Loucy (cell line): ENCODE results near the gene TRAFD1.

Experiments
- H2AFZ ChIP-seq: fragments of 200-600 bp; sonication (generic); 2 replicates; pipeline ENCODE4 v1.6.0; 2016; ENCODE audit warnings: antibody characterized with exemption, mild to moderate bottlenecking, low read length, moderate library complexity
- H3F3A ChIP-seq: fragments of 200-600 bp; 2 replicates; pipeline ENCODE4 v1.6.0; 2016; ENCODE audit warnings: antibody characterized with exemption, low read depth, mild to moderate bottlenecking
- H3K27me3 ChIP-seq: fragments of 200-600 bp; sonication (generic); 2 replicates; pipeline ENCODE4 v1.6.1; 2014; ENCODE audit warnings: low read length, mild to moderate bottlenecking; ENCODE audit not compliant: insufficient read depth, poor library complexity, severe bottlenecking
- H3K36me3 ChIP-seq: fragments of 200-600 bp; sonication (generic); 2 replicates; pipeline ENCODE4 v1.6.1; 2016; ENCODE audit warnings: low read length; ENCODE audit not compliant: insufficient read depth
- H3K4me1 ChIP-seq: fragments of 200-600 bp; sonication (generic); 2 replicates; pipeline ENCODE4 v1.5.1; 2014; ENCODE audit warnings: low read length, mild to moderate bottlenecking; ENCODE audit not compliant: insufficient read depth, poor library complexity, severe bottlenecking
- H3K4me2 ChIP-seq: fragments of 200-600 bp; sonication (generic); 2 replicates; pipeline ENCODE4 v1.6.0; 2014; ENCODE audit warnings: antibody characterized with exemption, low read length, low read depth, mild to moderate bottlenecking; ENCODE audit not compliant: poor library complexity, severe bottlenecking
- H3K4me3 ChIP-seq: fragments of 200-600 bp; sonication (generic); 2 replicates; pipeline ENCODE4 v1.5.1; 2014; ENCODE audit warnings: low read length, mild to moderate bottlenecking, mixed read lengths; ENCODE audit not compliant: poor library complexity, severe bottlenecking
- H3K79me2 ChIP-seq: fragments of 200-600 bp; sonication (generic); 2 replicates; pipeline ENCODE4 v1.6.1; 2014; ENCODE audit warnings: low read length; ENCODE audit not compliant: insufficient read depth
- H3K9ac ChIP-seq: fragments of 200-600 bp; sonication (generic); 2 replicates; pipeline ENCODE4 v1.6.0; 2014; ENCODE audit warnings: mild to moderate bottlenecking, low read depth, low read length, moderate library complexity; ENCODE audit not compliant: poor library complexity, severe bottlenecking
- H3K9me2 ChIP-seq: fragments of 200-600 bp; sonication (generic); replicated peaks from 2 replicates; pipeline ENCODE4 v1.6.1; 2016; ENCODE audit warnings: low read depth, low read length, mixed read lengths
- H3K9me3 ChIP-seq: fragments of 200-600 bp; sonication (generic); 2 replicates; pipeline ENCODE4 v1.6.1; 2014; ENCODE audit warnings: mild to moderate bottlenecking, antibody characterized with exemption, low read length, low read depth; ENCODE audit not compliant: insufficient read depth
- H4K20me1 ChIP-seq: fragments of 200-600 bp; sonication (generic); 2 replicates; pipeline ENCODE4 v1.6.0; 2014; ENCODE audit warnings: antibody characterized with exemption, low read length, mild to moderate bottlenecking; ENCODE audit not compliant: insufficient read depth, poor library complexity, severe bottlenecking
- CTCF ChIP-seq: fragments of 200-600 bp; sonication (generic); conservative IDR thresholded peaks from 2 replicates; pipeline ENCODE4 v1.5.1; 2014; ENCODE audit warnings: mild to moderate bottlenecking, antibody characterized with exemption, low read length
- EZH2phosphoT487 ChIP-seq: fragments of 200-600 bp; IDR thresholded peaks from 2 replicates; pipeline ENCODE4 v1.6.1; 2018; ENCODE audit warnings: antibody characterized with exemption, mild to moderate bottlenecking, moderate library complexity, borderline replicate concordance

TRAFD1 gene

GRCh38 chr12:112163056-112163455 is 37.7 kb downstream of the TRAFD1 start:
- no peak overlapping the region for H3K4me3 ChIP-seq
- no peaks in the 10 kb centered on the region for H3K79me2 ChIP-seq
- no peaks in the 10 kb centered on the region for H3F3A ChIP-seq
- H3K36me3 ChIP-seq: peaks cover 18% of the 10 kb centered on the region; the same call in 1 of the 2 replicates
- H3K4me1 ChIP-seq: no peaks in the 10 kb centered on the region
- no peaks in the 10 kb centered on the region for H3K27me3 ChIP-seq
- no peak overlapping the region for H3K4me2 ChIP-seq
- no peaks in the 10 kb centered on the region for H3K9me3 ChIP-seq
- H3K9me2 ChIP-seq: no peaks in the 10 kb centered on the region
- H2AFZ ChIP-seq: no peak overlapping the region
- no peaks in the 10 kb centered on the region for H4K20me1 ChIP-seq
- no peak overlapping the region for H3K9ac ChIP-seq
- TF ChIP-seq EZH2phosphoT487 (no peak), CTCF (no peak)

- Histone ChIP-seq H3K36me3 (peaks cover 19% of the 10 kb centered on the region; the same call in 1 of the 2 replicates), H2AFZ (no peak overlapping the region), H3K9me2 (no peaks in the 10 kb centered on the region), H3K27me3 (no peaks in the 10 kb centered on the region), H3K4me1 (no peaks in the 10 kb centered on the region), H3F3A (no peaks in the 10 kb centered on the region), H3K9ac (no peak overlapping the region), H3K9me3 (no peaks in the 10 kb centered on the region), H3K4me2 (no peak overlapping the region), H3K79me2 (no peaks in the 10 kb centered on the region), H3K4me3 (no peak overlapping the region), H4K20me1 (no peaks in the 10 kb centered on the region)
- TF ChIP-seq CTCF (no peak), EZH2phosphoT487 (no peak)
These were observed 38.2 kb downstream of the TRAFD1 start for GRCh38 chr12:112163471-112163991.

- TF ChIP-seq CTCF (no peak), EZH2phosphoT487 (no peak)
- no peak overlapping the region for H3K4me3 ChIP-seq
- H3K27me3 ChIP-seq: no peaks in the 10 kb centered on the region
- H3K9ac ChIP-seq: no peak overlapping the region
- no peak overlapping the region for H3K4me2 ChIP-seq
- peaks cover 21% of the 10 kb centered on the region; the same call in 1 of the 2 replicates for H3K36me3 ChIP-seq
- H3K79me2 ChIP-seq: no peaks in the 10 kb centered on the region
- H3K9me2 ChIP-seq: no peaks in the 10 kb centered on the region
- no peak overlapping the region for H2AFZ ChIP-seq
- no peaks in the 10 kb centered on the region for H3K4me1 ChIP-seq
- no peaks in the 10 kb centered on the region for H4K20me1 ChIP-seq
- H3F3A ChIP-seq: no peaks in the 10 kb centered on the region
- no peaks in the 10 kb centered on the region for H3K9me3 ChIP-seq
These were observed 38.8 kb downstream of the TRAFD1 start for GRCh38 chr12:112164011-112164660.
